ENCODE measurements around the gene GSTM2. TPM values are rescaled to one million over a fixed set of nuclear protein-coding genes. Genes with fewer than 3 reads are reported as not detected.

GSTM2 gene
- total and polyA plus RNA-seq, 12 donors, result 17.2 to 495 (median 63.4) TPM

- H3K27me3 ChIP-seq, result no peaks in the 10 kb centered on the region
- 73 to 100% (median 81%) methylated on average over 5 to 11 of the region's 11 CpGs for WGBS, 4 donors
- DNase-seq, result peak in 1 of 7 donors; percentile 49
- H3K9me3 ChIP-seq (replicated peaks in 1 of 3), result no peaks in the 10 kb centered on the region
- H3K4me1 ChIP-seq (replicated peaks in 1 of 2), result peaks cover 12 to 50% of the 10 kb centered on the region in 2 donors
- H3K4me3 ChIP-seq, result peak overlapping the region in 1 of 4 donors; percentile 71
- H3K27ac ChIP-seq, result peak overlapping the region in 2 of 5 donors; percentile 21 to 67
- peaks cover 0 to 15% of the 10 kb centered on the region in 2 donors for H3K36me3 ChIP-seq (replicated peaks in 1 of 2)
- no peak for TF ChIP-seq POLR2A (IDR thresholded peaks at IDR 0.05)
- TF ChIP-seq, protein P1, sequence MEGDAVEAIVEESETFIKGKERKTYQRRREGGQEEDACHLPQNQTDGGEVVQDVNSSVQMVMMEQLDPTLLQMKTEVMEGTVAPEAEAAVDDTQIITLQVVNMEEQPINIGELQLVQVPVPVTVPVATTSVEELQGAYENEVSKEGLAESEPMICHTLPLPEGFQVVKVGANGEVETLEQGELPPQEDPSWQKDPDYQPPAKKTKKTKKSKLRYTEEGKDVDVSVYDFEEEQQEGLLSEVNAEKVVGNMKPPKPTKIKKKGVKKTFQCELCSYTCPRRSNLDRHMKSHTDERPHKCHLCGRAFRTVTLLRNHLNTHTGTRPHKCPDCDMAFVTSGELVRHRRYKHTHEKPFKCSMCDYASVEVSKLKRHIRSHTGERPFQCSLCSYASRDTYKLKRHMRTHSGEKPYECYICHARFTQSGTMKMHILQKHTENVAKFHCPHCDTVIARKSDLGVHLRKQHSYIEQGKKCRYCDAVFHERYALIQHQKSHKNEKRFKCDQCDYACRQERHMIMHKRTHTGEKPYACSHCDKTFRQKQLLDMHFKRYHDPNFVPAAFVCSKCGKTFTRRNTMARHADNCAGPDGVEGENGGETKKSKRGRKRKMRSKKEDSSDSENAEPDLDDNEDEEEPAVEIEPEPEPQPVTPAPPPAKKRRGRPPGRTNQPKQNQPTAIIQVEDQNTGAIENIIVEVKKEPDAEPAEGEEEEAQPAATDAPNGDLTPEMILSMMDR (IDR thresholded peaks at IDR 0.05), result no peak
- intact Hi-C loops (cut with DNase I), result no loop called here
These were observed 45.5 kb upstream of the GSTM2 start for GRCh38 chr1:109622137-109622892.

GRCh38 chr1:109622895-109623294, 45.0 kb upstream of the GSTM2 start:
- intact Hi-C loops (cut with DNase I), result no loop called here
- H3K36me3 ChIP-seq (replicated peaks in 1 of 2), result peaks cover 0 to 20% of the 10 kb centered on the region in 2 donors
- peak in 1 of 7 donors; percentile 52 for DNase-seq
- TF ChIP-seq, protein P1 (IDR thresholded peaks at IDR 0.05), result no peak
- TF ChIP-seq POLR2A (IDR thresholded peaks at IDR 0.05), result no peak
- peaks cover 12 to 50% of the 10 kb centered on the region in 2 donors for H3K4me1 ChIP-seq (replicated peaks in 1 of 2)
- 81 to 89% (median 85%) methylated on average over 3 of the region's 3 CpGs for WGBS, 4 donors
- H3K4me3 ChIP-seq, result no peak overlapping the region
- no peaks in the 10 kb centered on the region for H3K27me3 ChIP-seq
- H3K27ac ChIP-seq, result peak overlapping the region in 2 of 5 donors; percentile 21 to 67
- no peaks in the 10 kb centered on the region for H3K9me3 ChIP-seq (replicated peaks in 1 of 3)

GRCh38 chr1:109623601-109624161, 44.2 kb upstream of the GSTM2 start:
- Histone ChIP-seq H3K4me3 (no peak overlapping the region), H3K4me1 (replicated peaks in 1 of 2) (peaks cover 12 to 50% of the 10 kb centered on the region in 2 donors), H3K27me3 (no peaks in the 10 kb centered on the region), H3K27ac (peak overlapping the region in 2 of 5 donors; percentile 45 to 67), H3K9me3 (replicated peaks in 1 of 3) (no peaks in the 10 kb centered on the region), H3K36me3 (replicated peaks in 1 of 2) (peaks cover 0 to 28% of the 10 kb centered on the region in 2 donors)
- DNase-seq, result peak in 3 of 7 donors; percentile 9 to 64 (median 20)
- intact Hi-C loops (cut with DNase I), result no loop called here
- TF ChIP-seq POLR2A (IDR thresholded peaks at IDR 0.05), result no peak
- TF ChIP-seq, protein P1 (IDR thresholded peaks at IDR 0.05), result no peak
- WGBS, 4 donors, result 63 to 79% (median 68%) methylated on average over 5 to 11 of the region's 11 CpGs

GRCh38 chr1:109624201-109625010, 43.5 kb upstream of the GSTM2 start:
- Histone ChIP-seq H3K4me3 (no peak overlapping the region), H3K36me3 (replicated peaks in 1 of 2) (peaks cover 0 to 36% of the 10 kb centered on the region in 2 donors), H3K4me1 (replicated peaks in 1 of 2) (peaks cover 12 to 42% of the 10 kb centered on the region in 2 donors), H3K27ac (peak overlapping the region in 2 of 5 donors; percentile 59 to 67), H3K27me3 (no peaks in the 10 kb centered on the region), H3K9me3 (replicated peaks in 1 of 3) (no peaks in the 10 kb centered on the region)
- intact Hi-C loops (cut with DNase I), result loop anchor here (5.0 kb wide), 2 partner anchors 77 to 82 kb away; partner anchors contain the start of gene GNAI3 (in 1 of the 2)
- 70 to 85% (median 75%) methylated on average over 8 to 17 of the region's 17 CpGs for WGBS, 4 donors
- TF ChIP-seq POLR2A (IDR thresholded peaks at IDR 0.05), result no peak
- TF ChIP-seq, protein P1 (IDR thresholded peaks at IDR 0.05), result no peak
- DNase-seq, result peak in 3 of 7 donors; percentile 7 to 61 (median 25)

Data from adrenal gland (tissue), 12 donors.